Fibroblast of villous mesenchyme (primary cell): ENCODE measurements around the gene UBASH3B. TPM values are rescaled to one million over a fixed set of nuclear protein-coding genes. Genes with fewer than 3 reads are reported as not detected.
"Not testable (repeated sequence)": the region's sequence is repeated elsewhere in the genome, so short reads cannot be mapped to it uniquely, and the experiment has no call there.

Experiments
- DNase-seq: peaks from one replicate; pipeline ENCODE4 v3.0.0-alpha.2; 2010; ENCODE audit warnings: low read depth
- H3K4me3 ChIP-seq: 2 replicates; pipeline ENCODE4 v1.5.1; 2011; ENCODE audit warnings: low read depth, mild to moderate bottlenecking, low read length
- small RNA-seq: library from RNA; depleted of rRNA; stranded (forward); fragments of <200 nt; gene quantifications from one replicate; pipeline ENCODE3, GENCODE V24; 2012
- total RNA-seq: library from RNA; depleted of rRNA; stranded (reverse); fragments of >200 nt; gene quantifications from 2 replicates; pipeline ENCODE4 v1.2.3, GENCODE V29; 2012
- TF ChIP-seq, protein P1 (sequence below): IDR thresholded peaks from 2 replicates; pipeline ENCODE4 v1.5.1; 2012; ENCODE audit warnings: low read depth, mild to moderate bottlenecking, low read length; ENCODE audit not compliant: insufficient read depth

The UBASH3B gene
- total RNA-seq, 1 donor: 30.7 TPM

DNA sequence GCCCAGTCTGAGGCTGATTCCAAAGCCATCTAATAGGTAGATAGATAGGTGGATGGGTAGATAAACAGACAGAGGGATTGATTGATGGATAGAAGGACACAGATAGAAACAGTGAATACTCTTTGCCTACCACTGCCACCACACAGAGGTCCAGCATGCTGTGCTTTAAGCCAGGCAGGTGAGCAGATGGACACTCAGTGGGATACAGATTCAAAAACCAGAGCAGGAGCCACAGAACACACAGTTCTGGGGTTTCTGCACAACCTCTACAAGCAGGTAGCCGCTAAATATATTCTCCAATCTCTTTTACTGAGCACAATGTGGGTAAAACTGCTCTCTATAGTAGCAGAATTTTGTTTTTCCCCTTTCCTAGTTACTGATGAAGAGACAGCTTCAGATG lies 206.6 kb downstream of the UBASH3B start:
- DNase-seq: no peak
- TF ChIP-seq, protein P1, sequence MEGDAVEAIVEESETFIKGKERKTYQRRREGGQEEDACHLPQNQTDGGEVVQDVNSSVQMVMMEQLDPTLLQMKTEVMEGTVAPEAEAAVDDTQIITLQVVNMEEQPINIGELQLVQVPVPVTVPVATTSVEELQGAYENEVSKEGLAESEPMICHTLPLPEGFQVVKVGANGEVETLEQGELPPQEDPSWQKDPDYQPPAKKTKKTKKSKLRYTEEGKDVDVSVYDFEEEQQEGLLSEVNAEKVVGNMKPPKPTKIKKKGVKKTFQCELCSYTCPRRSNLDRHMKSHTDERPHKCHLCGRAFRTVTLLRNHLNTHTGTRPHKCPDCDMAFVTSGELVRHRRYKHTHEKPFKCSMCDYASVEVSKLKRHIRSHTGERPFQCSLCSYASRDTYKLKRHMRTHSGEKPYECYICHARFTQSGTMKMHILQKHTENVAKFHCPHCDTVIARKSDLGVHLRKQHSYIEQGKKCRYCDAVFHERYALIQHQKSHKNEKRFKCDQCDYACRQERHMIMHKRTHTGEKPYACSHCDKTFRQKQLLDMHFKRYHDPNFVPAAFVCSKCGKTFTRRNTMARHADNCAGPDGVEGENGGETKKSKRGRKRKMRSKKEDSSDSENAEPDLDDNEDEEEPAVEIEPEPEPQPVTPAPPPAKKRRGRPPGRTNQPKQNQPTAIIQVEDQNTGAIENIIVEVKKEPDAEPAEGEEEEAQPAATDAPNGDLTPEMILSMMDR: no peak
- no peak overlapping the region for H3K4me3 ChIP-seq

DNA sequence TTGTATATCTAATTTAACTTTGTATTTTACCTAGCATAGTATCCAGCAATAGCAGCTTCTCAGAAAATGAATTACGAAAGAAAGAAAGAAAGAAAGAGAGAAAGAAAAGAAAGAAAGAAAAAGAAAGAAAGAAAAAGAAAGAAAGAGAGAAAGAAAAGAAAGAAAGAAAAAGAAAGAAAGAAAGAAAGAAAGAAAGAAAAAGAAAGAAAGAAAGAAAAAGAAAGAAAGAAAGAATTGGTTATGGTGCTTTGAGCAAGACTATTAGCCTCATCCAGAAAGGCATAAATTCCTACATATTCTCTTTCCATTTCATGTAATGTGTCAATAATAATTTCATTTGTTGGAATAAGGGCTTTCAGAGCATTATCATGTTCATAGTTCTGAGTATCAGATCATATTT lies 207.6 kb downstream of the UBASH3B start:
- not testable (repeated sequence) for H3K4me3 ChIP-seq, DNase-seq

GRCh38 chr11:122863704-122864326 lies 208.3 kb downstream of the UBASH3B start:
- TF ChIP-seq, protein P1: peak; percentile 91
- DNase-seq: peak; percentile 56
- H3K4me3 ChIP-seq: no peak overlapping the region

Small RNA genes lying within 50 kb of the gene (small RNA-seq; reads per million reads assigned to genes)
- not detected for gene RF01210

Other genes with a start within 250 kb of the UBASH3B start
- not detected in 2 replicates for gene CRTAM, start 182.8 kb downstream of the UBASH3B start, total RNA-seq
- 4.5 and 5.2 TPM in 2 replicates for gene JHY, start 227.0 kb downstream of the UBASH3B start, total RNA-seq